Ramos (cell line): ENCODE results near the gene LRSAM1.

Experiments used
- in situ Hi-C: fragments of 300-500 bp; cut with MboI; formaldehyde crosslinking; loops from one replicate; pipeline ENCODE4 v1.14.3; 2022; ENCODE audit warnings: low sequenced_read_pairs; ENCODE audit not compliant: unreplicated experiment

The LRSAM1 gene

DNA sequence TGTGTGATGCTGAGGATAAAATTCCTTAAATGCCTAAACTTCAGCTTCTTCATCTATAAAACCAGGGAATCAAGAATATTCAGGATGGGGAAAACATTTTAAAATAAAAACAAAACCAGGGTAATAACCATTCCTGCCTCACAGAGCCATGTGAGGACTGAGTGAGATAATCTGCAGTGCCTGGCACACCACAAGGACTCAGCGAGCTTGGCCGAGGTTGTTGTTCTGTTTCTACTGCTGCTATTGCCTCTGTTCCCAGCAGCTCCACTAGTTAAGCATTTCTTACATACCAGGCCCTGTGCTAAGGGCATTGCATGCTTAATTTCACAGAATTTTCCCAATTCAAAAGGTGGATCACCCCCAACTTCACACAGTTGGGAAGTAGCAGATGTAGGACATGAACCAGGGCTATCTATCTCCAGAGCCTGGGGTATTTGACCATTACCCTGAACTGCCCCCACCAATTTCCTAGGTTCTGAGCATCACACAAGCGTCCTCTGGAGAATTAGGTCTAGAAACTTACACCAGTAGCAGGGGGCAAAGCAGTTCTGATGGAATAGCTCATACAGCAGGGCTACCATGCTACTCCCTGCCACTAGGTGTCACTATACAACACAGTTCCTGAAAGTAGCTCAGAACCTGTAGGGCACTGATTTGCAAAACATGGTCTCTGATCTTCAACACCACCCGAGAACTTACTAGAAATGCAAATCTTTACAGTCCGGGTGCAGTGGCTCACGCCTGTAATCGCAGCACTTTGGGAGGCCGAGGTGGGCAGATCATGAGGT, 74.3 kb downstream of the LRSAM1 start:
- in situ Hi-C loops, result no loop called here

DNA sequence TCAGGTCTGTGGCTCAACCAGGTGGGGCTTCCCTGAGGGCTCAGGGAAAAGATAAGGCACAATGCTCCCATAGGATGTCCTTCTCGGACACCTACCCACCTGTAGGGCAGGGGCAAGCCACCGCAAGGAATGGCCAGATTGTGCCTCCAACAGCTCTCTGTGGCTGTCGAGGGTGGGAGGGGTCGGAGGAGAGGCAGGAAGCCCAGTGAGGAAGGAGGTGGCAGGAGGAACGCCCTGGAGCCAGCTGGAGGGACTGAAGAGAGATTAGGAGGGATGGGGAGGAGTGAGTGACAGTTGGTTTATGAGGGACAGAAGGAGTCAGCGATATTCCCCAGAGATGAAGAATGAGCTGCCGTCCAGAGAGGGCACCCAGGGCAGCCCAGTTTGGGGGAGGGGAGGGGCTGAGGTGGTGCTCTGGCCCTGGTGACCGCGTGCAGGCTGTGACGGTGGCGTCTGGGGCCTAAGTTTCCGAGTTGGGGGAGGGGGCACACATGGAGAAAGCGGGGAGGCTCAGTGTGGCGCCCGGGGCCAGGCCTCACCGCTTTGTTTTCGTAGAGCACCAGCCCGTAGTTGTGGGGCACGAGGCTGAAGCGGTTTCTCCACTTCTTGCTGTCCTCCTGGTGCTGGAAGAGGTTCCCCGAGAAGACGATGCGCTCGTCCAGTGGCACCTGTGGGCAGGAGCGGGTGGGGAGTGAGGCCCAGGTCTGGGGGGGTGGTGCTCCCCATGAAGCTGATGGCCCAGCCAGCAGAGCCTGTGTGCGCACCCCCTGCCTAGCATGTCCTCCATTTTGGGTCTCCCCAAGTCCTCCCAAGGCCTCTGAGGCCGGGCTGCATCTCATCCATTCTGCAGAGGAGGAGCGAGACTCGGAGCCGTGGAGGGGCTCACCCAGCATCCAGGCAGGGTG, 75.6 kb downstream of the LRSAM1 start:
- in situ Hi-C loops, result no loop called here

- in situ Hi-C loops, result no loop called here
Measured at GRCh38 chr9:127527560-127528268, 76.4 kb downstream of the LRSAM1 start.

DNA sequence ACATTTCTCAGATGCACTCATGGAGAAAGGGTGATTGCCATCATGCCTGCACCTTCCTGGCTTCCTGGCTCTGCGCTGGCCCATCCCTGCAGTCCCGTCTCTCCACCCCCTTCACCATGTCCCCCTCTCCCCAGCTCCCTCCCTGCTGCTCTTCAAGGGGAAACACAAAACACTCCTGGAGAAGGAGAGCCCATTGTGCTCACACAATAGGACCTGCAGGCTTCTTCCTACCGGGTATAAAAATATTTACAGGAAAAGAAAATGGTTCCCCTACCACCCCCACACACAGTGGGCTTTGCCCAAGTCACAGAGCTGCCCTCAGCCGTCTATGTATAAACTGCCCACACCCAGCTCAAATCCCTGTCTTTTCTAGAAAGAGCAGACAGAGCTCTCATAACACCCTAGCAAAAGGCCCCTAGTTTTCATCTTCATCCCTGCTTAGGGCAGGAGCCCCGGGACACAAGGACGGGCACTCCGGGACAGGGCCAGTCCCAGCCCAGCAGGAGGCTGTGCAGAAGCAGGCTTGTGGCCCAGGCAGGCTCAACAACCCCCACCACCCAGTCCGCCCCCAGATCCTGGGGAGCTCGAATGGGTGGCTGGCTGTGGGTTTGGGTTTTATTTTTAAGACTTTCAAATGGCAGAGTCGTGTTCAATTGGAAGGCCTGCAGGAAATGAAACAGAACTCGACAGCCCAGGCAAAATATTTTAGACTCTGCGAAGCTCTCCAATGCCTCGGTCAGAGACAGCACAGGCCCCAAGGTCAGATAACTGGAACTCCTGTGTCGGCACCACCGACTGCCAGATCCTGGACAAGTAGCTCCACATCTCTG, 77.3 kb downstream of the LRSAM1 start:
- in situ Hi-C loops, result no loop called here

DNA sequence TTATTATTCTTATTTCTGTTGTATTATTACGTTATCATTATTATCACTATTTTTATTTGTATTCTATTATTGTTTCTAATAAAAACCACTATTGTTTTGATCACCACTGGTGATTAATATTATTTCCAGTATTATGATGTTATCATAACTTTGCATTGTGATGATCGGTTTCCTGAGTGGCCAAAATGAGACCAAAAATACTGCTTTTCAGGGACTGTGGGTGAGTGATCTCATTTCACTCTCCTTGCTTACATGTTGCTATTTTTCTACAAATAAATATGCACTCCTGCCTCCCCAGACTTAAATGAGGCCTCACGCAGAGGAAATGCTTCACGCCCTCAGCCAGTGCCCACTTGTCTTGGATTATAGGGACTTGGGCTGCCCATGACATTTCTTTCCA, 78.4 kb downstream of the LRSAM1 start:
- in situ Hi-C loops, result no loop called here

DNA sequence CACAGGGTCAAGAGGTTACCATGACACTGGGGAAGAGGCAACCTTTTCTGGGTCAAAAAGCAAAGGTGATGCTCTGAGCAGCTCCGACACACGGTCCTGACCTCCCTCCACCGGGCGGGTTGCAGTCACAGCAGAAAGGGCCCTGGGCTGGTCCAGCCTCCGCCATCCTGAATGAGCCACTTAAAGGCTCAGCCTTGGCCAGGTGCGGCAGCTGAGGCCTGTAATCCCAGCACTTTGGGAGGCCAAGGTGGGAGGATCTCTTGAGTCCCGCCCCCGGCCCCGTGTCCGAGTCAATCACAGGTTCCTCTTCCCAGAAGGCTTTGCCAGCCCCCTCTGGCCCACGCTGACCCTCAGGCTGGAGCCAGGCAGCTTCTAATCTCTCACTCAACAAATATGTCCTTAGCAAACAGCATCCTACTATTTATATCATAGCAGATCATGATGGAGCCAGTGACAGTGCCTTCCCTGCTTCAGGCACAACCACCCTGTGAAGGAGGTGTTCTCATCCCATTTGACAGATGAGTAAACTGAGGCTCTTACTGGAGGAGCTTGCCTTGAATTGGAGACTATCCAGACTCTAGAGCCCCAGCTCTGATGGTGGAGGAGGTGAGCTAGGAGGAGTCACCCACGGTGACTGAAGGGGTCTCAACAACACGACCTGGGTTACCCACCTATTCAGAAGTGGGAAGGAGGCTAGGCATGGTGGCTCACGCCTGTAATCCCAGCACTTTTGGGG, 79.1 kb downstream of the LRSAM1 start:
- in situ Hi-C loops, result no loop called here

GRCh38 chr9:127531676-127532075, 80.4 kb downstream of the LRSAM1 start:
- in situ Hi-C loops, result no loop called here

GRCh38 chr9:127534250-127534906, 83.1 kb downstream of the LRSAM1 start:
- in situ Hi-C loops, result no loop called here

GRCh38 chr9:127534931-127535330, 83.6 kb downstream of the LRSAM1 start:
- in situ Hi-C loops, result no loop called here

- in situ Hi-C loops, result no loop called here
Measured at GRCh38 chr9:127535396-127535795, 84.1 kb downstream of the LRSAM1 start.

- in situ Hi-C loops, result no loop called here
Measured at GRCh38 chr9:127535834-127536233, 84.5 kb downstream of the LRSAM1 start.

- in situ Hi-C loops, result no loop called here
Measured at GRCh38 chr9:127536499-127536898, 85.2 kb downstream of the LRSAM1 start.

DNA sequence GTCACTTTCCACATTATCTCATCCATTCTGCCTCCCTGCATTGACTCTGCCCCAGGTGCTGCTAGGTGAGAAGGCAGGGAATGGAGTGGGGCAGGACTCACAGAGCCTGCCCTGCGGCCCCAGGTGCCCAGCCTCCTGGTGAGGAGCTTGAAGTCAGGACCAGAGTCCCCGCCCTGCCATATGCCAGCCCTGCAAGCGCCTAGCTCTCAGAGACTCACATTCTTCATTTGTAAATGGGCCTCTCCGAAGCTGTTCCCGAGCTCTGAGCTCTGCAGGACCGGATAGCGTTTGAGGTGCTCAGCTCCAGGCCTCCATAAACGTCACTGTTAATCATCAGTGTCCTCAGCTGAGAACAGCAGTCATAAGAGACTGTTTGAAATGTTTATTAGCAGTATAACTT, 85.7 kb downstream of the LRSAM1 start:
- in situ Hi-C loops, result no loop called here

- in situ Hi-C loops, result no loop called here
Measured at GRCh38 chr9:127537792-127538191, 86.5 kb downstream of the LRSAM1 start.

DNA sequence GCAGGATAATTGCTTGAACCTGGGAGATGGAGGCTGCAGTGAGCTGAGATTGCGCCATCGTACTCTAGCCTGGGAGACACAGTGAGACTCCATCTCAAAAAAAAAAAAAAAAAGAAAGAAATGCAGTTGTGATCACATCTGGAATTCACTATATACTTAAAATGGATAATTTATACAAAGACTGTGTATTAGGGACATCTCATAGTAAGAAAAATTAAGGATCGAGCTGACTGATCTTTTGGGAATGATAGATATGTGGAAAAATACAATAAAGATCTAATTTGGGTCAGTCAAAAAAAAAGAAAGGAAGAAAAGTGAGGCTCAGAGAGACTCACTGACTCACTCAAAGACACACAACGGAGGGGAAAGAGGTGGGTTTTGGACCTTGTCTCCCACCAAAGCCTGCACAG, 87.5 kb downstream of the LRSAM1 start:
- in situ Hi-C loops, result no loop called here

DNA sequence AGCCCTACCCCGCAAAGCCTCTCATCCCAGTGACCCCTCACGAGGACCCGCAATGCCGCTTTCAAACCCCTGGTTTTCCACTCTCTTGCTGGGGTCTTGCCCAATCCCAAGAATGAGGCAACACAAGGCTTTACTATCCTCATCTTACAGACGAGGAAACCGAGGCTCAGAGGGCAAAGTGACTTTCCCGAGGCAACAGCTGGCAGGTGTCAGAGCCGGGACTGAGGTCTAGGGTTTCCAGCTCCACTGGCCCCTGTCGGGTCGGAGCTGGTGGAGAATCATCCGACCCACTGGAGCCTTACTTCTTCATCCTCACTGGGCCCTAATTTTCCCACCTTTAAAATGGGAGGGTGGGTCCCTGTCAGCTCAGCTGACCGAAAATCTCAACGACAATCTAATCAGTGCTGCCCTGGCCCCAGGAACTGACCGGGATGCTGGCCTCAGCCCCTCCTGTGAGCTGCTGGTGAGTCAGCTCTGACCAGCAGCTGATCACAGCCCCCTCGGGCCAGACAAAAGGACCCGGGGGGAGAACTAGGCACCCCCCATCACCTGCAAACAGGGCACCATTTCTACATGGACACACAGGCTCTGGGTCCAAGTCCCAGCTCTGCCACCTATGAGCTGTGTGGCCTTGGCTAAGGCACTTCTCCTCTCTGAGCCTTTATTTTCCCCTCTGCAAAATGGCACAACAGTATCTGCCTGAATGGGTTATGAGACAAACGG, 88.1 kb downstream of the LRSAM1 start:
- in situ Hi-C loops, result no loop called here

GRCh38 chr9:127539982-127540663, 88.8 kb downstream of the LRSAM1 start:
- in situ Hi-C loops, result no loop called here

DNA sequence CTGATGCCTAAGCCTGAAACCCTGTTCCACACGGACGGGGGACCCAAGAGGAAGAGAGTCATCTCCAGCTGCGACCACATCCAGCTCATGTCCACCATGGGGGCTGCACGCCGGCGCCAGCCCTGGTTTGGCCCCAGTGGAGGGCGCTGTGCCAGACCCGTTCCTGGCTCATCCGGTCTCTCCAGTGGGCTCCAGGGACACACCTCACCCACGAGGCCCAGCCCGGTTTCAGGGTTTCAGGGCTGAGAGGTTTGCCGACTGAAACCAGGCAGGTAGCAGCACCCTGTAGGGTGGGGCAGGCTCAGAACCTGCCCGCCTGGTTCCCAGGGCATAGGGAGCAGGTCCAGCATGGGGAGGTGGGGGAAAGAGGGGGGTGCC, 89.3 kb downstream of the LRSAM1 start:
- in situ Hi-C loops, result no loop called here
